BLaER1 treated with 17β-estradiol and CSF1 and Interleukin-3, amounts not matched to agents 10 nM and 100 nM (cell line): ENCODE measurements around the gene KRT9.

Experiments
- H3K27ac ChIP-seq, 11 experiments: shearing (Covaris generic); formaldehyde crosslinking; 2 replicates each; pipeline ENCODE4 v1.8.1; 2022
- H3K27me3 ChIP-seq, 11 experiments: shearing (Covaris generic); formaldehyde crosslinking; 2 replicates each; pipeline ENCODE4 v1.8.1; 2022
- H3K36me3 ChIP-seq, 11 experiments: shearing (Covaris generic); formaldehyde crosslinking; 2 replicates each; pipeline ENCODE4 v1.8.1; 2022
- H3K4me1 ChIP-seq, 10 experiments: shearing (Covaris generic); formaldehyde crosslinking; 2 replicates each; pipeline ENCODE4 v1.8.1; 2022
- H3K4me2 ChIP-seq, 11 experiments: shearing (Covaris generic); formaldehyde crosslinking; 2 replicates each; pipeline ENCODE4 v1.8.1; 2022
- H3K4me3 ChIP-seq, 10 experiments: shearing (Covaris generic); formaldehyde crosslinking; 2 replicates each; pipeline ENCODE4 v1.8.1; 2022
- H3K9ac ChIP-seq, 11 experiments: shearing (Covaris generic); formaldehyde crosslinking; 2 replicates each; pipeline ENCODE4 v1.8.1; 2022
- H3K9me3 ChIP-seq, 11 experiments: shearing (Covaris generic); formaldehyde crosslinking; replicated peaks in 1 of 11; 2 replicates each; pipeline ENCODE4 v1.8.1; 2022
- H4K20me1 ChIP-seq, 11 experiments: shearing (Covaris generic); formaldehyde crosslinking; 2 replicates each; pipeline ENCODE4 v1.8.1; 2022
- Cebpa-rat ChIP-seq, 11 experiments: shearing (Covaris generic); IDR thresholded peaks; 2 replicates each; pipeline ENCODE4 v1.8.1; 2022

KRT9 gene

GRCh38 chr17:41534899-41535546, 36.8 kb downstream of the KRT9 start:
- TF ChIP-seq Cebpa-rat (IDR thresholded peaks at IDR 0.05), result no peak
- H3K9ac ChIP-seq, result no peak overlapping the region
- H3K9me3 ChIP-seq, result no peaks in the 10 kb centered on the region
- no peak overlapping the region for H3K4me3 ChIP-seq
- H4K20me1 ChIP-seq, result no peaks in the 10 kb centered on the region; a peak in 1 of 22 replicates
- H3K4me2 ChIP-seq, result 0 out of 22 replicates have a peak overlapping the region, but pooled peaks of 1 of the 11 experiments have one; percentile 21
- no peaks in the 10 kb centered on the region for H3K36me3 ChIP-seq
- H3K27me3 ChIP-seq, result peaks cover 0 to 12% (median 8%) of the 10 kb centered on the region in 11 experiments; a peak in 16 of 22 replicates
- no peak overlapping the region for H3K27ac ChIP-seq
- H3K4me1 ChIP-seq, result peaks cover 0 to under 1% (median 0%) of the 10 kb centered on the region in 10 experiments; a peak in 1 of 20 replicates

GRCh38 chr17:41533613-41534012, 38.2 kb downstream of the KRT9 start:
- Histone ChIP-seq H3K36me3 (no peaks in the 10 kb centered on the region), H3K4me2 (no peak overlapping the region), H3K27ac (no peak overlapping the region), H4K20me1 (no peaks in the 10 kb centered on the region; a peak in 1 of 22 replicates), H3K4me1 (peaks cover 0 to 11% (median 0%) of the 10 kb centered on the region in 10 experiments; a peak in 5 of 20 replicates), H3K4me3 (no peak overlapping the region), H3K27me3 (peaks cover 6 to 26% (median 22%) of the 10 kb centered on the region in 11 experiments), H3K9ac (no peak overlapping the region), H3K9me3 (no peaks in the 10 kb centered on the region)
- no peak for TF ChIP-seq Cebpa-rat (IDR thresholded peaks at IDR 0.05)

GRCh38 chr17:41532947-41533570, 38.8 kb downstream of the KRT9 start:
- H3K4me1 ChIP-seq, result peaks cover 0 to 11% (median 0%) of the 10 kb centered on the region in 10 experiments; a peak in 5 of 20 replicates
- H4K20me1 ChIP-seq, result no peaks in the 10 kb centered on the region; a peak in 1 of 22 replicates
- H3K4me2 ChIP-seq, result no peak overlapping the region
- TF ChIP-seq Cebpa-rat (IDR thresholded peaks at IDR 0.05), result no peak
- H3K27me3 ChIP-seq, result peaks cover 12 to 32% (median 28%) of the 10 kb centered on the region in 11 experiments
- peaks cover 0 to 5% (median 3%) of the 10 kb centered on the region in 11 experiments; a peak in 12 of 22 replicates for H3K9me3 ChIP-seq
- no peak overlapping the region for H3K27ac ChIP-seq
- no peak overlapping the region for H3K9ac ChIP-seq
- H3K4me3 ChIP-seq, result no peak overlapping the region
- no peaks in the 10 kb centered on the region for H3K36me3 ChIP-seq

DNA sequence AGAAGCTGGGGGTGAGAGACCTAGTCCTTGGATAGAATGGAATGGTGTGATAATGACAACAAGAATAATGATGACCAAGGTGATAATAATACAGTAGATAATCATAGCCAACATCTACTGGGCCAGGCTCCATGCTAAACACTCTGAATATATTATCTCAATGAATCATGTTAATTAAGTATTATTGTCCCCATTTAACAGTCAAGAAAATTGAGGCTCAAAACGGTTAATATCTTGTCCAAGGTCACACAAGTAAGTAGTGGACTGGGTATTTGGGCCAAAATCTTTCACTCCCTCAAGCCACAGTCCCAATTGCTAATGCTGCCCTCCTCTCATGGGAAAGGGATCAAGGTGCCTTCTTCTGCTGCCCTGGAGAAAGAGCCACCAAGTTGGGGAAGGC, 39.9 kb downstream of the KRT9 start:
- no peak overlapping the region for H3K4me2 ChIP-seq
- H3K4me1 ChIP-seq, result peaks cover 0 to 11% (median 0%) of the 10 kb centered on the region in 10 experiments; a peak in 5 of 20 replicates
- H3K27ac ChIP-seq, result no peak overlapping the region
- H3K36me3 ChIP-seq, result no peaks in the 10 kb centered on the region
- no peak for TF ChIP-seq Cebpa-rat (IDR thresholded peaks at IDR 0.05)
- H3K27me3 ChIP-seq, result peaks cover 23 to 42% (median 39%) of the 10 kb centered on the region in 11 experiments
- H3K4me3 ChIP-seq, result no peak overlapping the region
- peaks cover 0 to 16% (median 12%) of the 10 kb centered on the region in 11 experiments; a peak in 13 of 22 replicates for H3K9me3 ChIP-seq
- no peaks in the 10 kb centered on the region; a peak in 1 of 22 replicates for H4K20me1 ChIP-seq
- H3K9ac ChIP-seq, result no peak overlapping the region

- Histone ChIP-seq H3K9ac (no peak overlapping the region), H3K27ac (no peak overlapping the region), H3K36me3 (no peaks in the 10 kb centered on the region), H3K9me3 (peaks cover 0 to 18% (median 12%) of the 10 kb centered on the region in 11 experiments; a peak in 13 of 22 replicates), H3K4me1 (peaks cover 0 to 11% (median 0%) of the 10 kb centered on the region in 10 experiments; a peak in 5 of 20 replicates), H3K27me3 (peaks cover 28 to 51% (median 46%) of the 10 kb centered on the region in 11 experiments), H3K4me3 (no peak overlapping the region), H4K20me1 (no peaks in the 10 kb centered on the region; a peak in 1 of 22 replicates), H3K4me2 (peak overlapping the region in 2 of 11 experiments; percentile 14 to 15; a peak in 2 of 22 replicates)
- no peak for TF ChIP-seq Cebpa-rat (IDR thresholded peaks at IDR 0.05)
Observed at GRCh38 chr17:41530062-41531048, 41.5 kb downstream of the KRT9 start.

- Histone ChIP-seq H3K4me1 (peaks cover 0 to 11% (median 0%) of the 10 kb centered on the region in 10 experiments; a peak in 4 of 20 replicates), H3K27me3 (peaks cover 28 to 51% (median 46%) of the 10 kb centered on the region in 11 experiments), H3K27ac (no peak overlapping the region), H4K20me1 (peaks cover 0 to under 1% (median 0%) of the 10 kb centered on the region in 11 experiments; a peak in 1 of 22 replicates), H3K36me3 (no peaks in the 10 kb centered on the region), H3K9ac (no peak overlapping the region), H3K4me2 (peak overlapping the region in 3 of 11 experiments; percentile 14 to 15 (median 14); a peak in 2 of 22 replicates), H3K4me3 (no peak overlapping the region), H3K9me3 (peaks cover 0 to 18% (median 12%) of the 10 kb centered on the region in 11 experiments; a peak in 13 of 22 replicates)
- TF ChIP-seq Cebpa-rat (IDR thresholded peaks at IDR 0.05), result no peak
Observed at GRCh38 chr17:41529491-41529915, 42.4 kb downstream of the KRT9 start.

DNA sequence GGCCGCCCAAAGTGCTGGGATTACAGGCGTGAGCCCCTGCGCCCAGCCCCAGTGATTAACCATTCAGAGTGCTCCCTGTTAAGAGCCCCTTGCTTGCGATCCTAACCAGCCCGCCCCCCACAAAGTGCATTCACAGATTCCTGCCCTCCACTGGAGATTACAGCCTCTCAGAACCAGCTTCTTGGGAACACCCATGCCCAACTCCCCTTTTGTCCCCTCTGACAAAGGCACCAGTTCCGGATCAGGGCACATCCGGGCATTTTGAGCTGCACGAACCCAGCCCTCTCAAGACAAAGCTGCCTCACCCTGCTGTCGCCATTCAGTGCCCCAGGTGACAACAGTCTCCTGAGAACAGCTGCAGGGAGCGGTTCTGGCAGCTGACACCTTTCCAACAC, 42.9 kb downstream of the KRT9 start:
- H3K27ac ChIP-seq, result no peak overlapping the region
- H3K9me3 ChIP-seq, result peaks cover 0 to 18% (median 12%) of the 10 kb centered on the region in 11 experiments; a peak in 13 of 22 replicates
- no peak for TF ChIP-seq Cebpa-rat (IDR thresholded peaks at IDR 0.05)
- peaks cover 0 to 6% (median 0%) of the 10 kb centered on the region in 11 experiments; a peak in 1 of 22 replicates for H4K20me1 ChIP-seq
- H3K4me2 ChIP-seq, result peak overlapping the region in 2 of 11 experiments; percentile 14 to 15; a peak in 2 of 22 replicates
- peaks cover 28 to 51% (median 46%) of the 10 kb centered on the region in 11 experiments for H3K27me3 ChIP-seq
- no peak overlapping the region for H3K9ac ChIP-seq
- H3K4me3 ChIP-seq, result no peak overlapping the region
- H3K4me1 ChIP-seq, result peaks cover 0 to 11% (median 0%) of the 10 kb centered on the region in 10 experiments; a peak in 4 of 20 replicates
- no peaks in the 10 kb centered on the region for H3K36me3 ChIP-seq
